Motor neuron (in vitro differentiated cells): ENCODE data around the gene CFAP97D1. TPM values are rescaled to one million over a fixed set of nuclear protein-coding genes. Genes with fewer than 3 reads are reported as not detected.

Experiments used
- ATAC-seq, 8 experiments: fragments of 200-7000 bp; cut with Tn5 transposase; replicated peaks in 6 of 8; 2 replicates each; pipeline ENCODE4 v1.8.0; 2021; ENCODE audit warnings: mild to moderate bottlenecking in 8 of 8, moderate library complexity in 8 of 8
- H3K27ac ChIP-seq, 2 donors: fragments of 250-450 bp; sonication (Bioruptor Pico); 2 replicates each; pipeline ENCODE4 v1.9.0; 2021; ENCODE audit warnings: antibody characterized with exemption in 2 of 2, mild to moderate bottlenecking in 2 of 2, moderate library complexity in 1 of 2
- H3K4me1 ChIP-seq, 2 donors: fragments of 250-450 bp; sonication (Bioruptor Pico); replicated peaks in 1 of 2; 2 replicates each; pipeline ENCODE4 v1.6.1; 2021; ENCODE audit warnings: antibody characterized with exemption in 2 of 2, mild to moderate bottlenecking in 2 of 2, moderate library complexity in 1 of 2
- H3K4me3 ChIP-seq, 5 donors: fragments of 250-450 bp; sonication (Bioruptor Pico); 2 replicates each; pipeline ENCODE4 v1.9.0; 2021; ENCODE audit warnings: antibody characterized with exemption in 5 of 5, mild to moderate bottlenecking in 5 of 5, moderate library complexity in 4 of 5
- WGBS, 10 experiments: fragments of 450-650 bp; shearing (Covaris generic); methylation state at CpG; one replicate each; pipeline ENCODE4 v1.0.0; 2022; 5-methylcytosine and 5-hydroxymethylcytosine counted together
- in situ Hi-C, 9 experiments: fragments of 400-800 bp; cut with MboI; loops; one replicate each; pipeline ENCODE4 v1.15.0; 2021; ENCODE audit warnings: low sequenced_read_pairs in 9 of 9, low pct_unique_long_range_greater_than_20kb in 2 of 9; ENCODE audit not compliant: unreplicated experiment in 9 of 9
- total RNA-seq, 8 experiments: library from RNA; unstranded; fragments of 300-600 nt; gene quantifications; 2 replicates each; pipeline versions ENCODE4 v1.2.3 to v1.2.4, GENCODE V29; 2022

The CFAP97D1 gene
- total RNA-seq, 8 experiments from 2014 or later: 0.05 to 0.43 (median 0.14) TPM; not detected in 1

DNA sequence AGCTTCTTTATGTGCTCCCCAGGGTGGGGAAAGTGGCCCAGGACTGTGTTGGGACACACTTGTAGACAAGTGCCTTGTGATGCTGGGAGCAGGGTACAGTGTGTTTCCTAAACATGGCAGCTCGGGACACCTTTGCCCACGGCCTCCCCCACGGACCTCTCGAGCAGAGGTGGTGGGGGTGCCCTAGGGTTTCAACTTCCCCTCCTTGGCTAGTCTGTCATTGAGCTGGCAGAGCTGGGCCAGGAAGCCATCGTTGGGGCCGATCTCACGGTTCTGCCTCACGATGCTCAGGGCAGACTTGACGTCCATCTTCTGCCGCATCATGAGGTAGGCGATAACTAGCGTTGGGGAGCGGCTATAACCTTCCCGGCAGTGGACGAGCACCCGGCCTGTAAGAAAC is 10.8 kb upstream of the CFAP97D1 start:
- H3K4me3 ChIP-seq: no peak overlapping the region
- no peak overlapping the region for H3K27ac ChIP-seq
- peak in 4 of 8 experiments; percentile 11 to 21 (median 16) for ATAC-seq
- 80 to 100% (median 91%) methylated on average over 2 to 5 of the region's 16 CpGs; no CpG with 5 or more reads in 6 of the 10 experiments for WGBS, 10 experiments
- in situ Hi-C loops: loop anchor here in 4 of 9 experiments (10.0 kb wide), 3 partner anchors 75 to 195 kb away; no protein-coding TSS in a partner anchor
- H3K4me1 ChIP-seq: no peaks in the 10 kb centered on the region

DNA sequence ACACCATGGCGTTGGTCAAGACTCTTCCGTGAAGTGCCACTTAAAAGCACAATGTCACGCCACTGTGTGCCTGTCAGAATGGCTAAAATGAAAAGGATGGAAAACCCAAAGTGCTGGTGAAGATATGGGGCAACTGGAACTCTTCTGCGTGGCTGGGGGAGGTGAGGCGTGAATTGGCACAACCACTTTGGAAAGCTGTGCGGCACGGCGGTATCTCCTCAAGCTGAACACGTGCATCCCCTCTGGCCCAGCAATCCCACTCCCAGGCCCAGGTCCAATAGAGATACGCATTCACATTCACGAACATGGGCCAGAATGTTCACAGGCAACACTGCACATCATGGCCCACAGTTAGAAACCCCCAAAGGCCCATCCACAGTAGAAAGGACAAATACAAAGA is 10.4 kb upstream of the CFAP97D1 start:
- no peak overlapping the region for H3K27ac ChIP-seq
- no peak overlapping the region for H3K4me3 ChIP-seq
- WGBS, 10 experiments: 90 to 100% (median 92%) methylated on average over 1 to 2 of the region's 11 CpGs; no CpG with 5 or more reads in 7 of the 10 experiments
- H3K4me1 ChIP-seq: no peaks in the 10 kb centered on the region
- in situ Hi-C loops: loop anchor here in 4 of 9 experiments (10.0 kb wide), 3 partner anchors 75 to 195 kb away; no protein-coding TSS in a partner anchor
- no peak for ATAC-seq

DNA sequence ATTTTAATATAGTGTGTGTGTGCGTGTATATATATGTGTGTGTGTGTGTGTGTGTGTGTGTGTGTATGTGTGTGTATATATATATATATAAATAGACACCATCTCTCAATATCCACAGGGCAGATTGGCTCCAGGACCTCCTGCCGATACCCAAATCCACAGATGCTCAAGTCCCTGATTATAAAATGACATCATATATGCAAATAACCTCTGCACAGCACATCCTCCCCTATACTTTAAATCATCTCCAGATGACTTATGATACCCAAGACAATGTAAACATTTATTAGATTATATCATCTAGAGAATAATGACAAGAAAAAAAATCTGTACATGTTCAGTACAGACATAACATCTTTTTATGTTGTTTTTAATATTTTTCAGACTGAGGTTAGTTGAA is 9.3 kb upstream of the CFAP97D1 start:
- in situ Hi-C loops: no loop called here
- H3K4me1 ChIP-seq: no peaks in the 10 kb centered on the region
- ATAC-seq: peak in 1 of 8 experiments; percentile 14
- WGBS, 10 experiments: 80 to 100% (median 94%) methylated on average over 1 of the region's 2 CpGs; no CpG with 5 or more reads in 6 of the 10 experiments
- H3K4me3 ChIP-seq: no peak overlapping the region
- H3K27ac ChIP-seq: no peak overlapping the region

DNA sequence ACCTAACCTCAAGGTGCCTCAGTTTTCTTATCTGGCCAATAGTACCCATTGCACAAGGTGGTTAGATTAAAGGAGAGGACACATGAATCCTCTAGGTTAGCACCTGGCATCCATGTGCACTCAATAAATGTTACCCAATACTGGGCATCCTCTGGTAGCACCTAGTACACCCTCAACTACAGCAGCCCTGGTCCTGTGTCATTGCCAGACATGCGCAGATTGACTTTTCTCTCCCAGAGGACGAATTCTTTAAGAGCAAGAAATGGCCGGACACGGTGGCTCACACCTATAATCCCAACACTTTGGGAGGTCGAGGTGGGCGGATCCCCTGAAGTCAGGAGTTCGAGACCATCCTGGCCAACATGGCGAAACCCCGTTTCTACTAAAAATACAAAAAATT is 8.8 kb upstream of the CFAP97D1 start:
- no peak overlapping the region for H3K27ac ChIP-seq
- H3K4me1 ChIP-seq: no peaks in the 10 kb centered on the region
- H3K4me3 ChIP-seq: no peak overlapping the region
- ATAC-seq: no peak
- in situ Hi-C loops: no loop called here
- WGBS, 10 experiments: 20 to 100% (median 92%) methylated on average over 1 to 9 of the region's 9 CpGs; no CpG with 5 or more reads in 3 of the 10 experiments

DNA sequence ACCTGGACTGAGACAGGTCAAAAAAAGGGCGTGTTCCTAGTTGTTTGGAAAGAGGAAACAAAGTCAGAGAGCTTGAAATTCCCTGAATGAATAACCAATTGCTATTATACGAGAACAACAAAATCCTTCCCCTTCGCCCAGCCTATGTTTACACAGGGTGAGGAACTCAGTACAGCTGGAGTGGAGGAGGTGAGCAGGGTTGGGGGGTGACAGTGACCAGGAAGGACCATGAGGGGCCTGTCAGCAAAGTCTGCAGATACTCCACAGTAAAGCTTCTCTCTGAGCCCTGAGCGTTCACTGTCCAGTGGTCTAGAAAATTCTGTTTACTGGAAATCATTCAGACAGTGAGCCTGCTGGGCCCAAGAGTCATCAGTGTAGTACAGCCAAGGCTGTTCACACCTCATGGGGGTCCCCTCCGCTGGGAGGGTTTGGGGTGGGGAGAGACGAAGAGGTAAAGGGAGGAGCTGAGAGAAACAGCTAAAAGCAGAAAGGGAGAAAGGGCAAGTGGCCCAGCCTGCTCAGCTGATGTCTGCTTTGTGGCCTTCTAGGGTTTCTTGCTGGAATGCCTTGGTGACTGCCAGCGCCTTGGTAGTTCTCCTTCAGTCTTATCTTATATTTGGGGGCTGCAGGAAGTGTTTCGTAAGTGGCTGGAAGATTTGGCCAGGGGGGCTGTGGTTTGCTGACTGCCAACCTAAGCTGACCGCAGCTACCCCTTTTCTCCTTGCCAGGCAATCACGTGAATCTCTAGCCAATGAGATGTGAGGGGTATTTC is 7.2 kb upstream of the CFAP97D1 start:
- in situ Hi-C loops: no loop called here
- WGBS, 10 experiments: 77 to 100% (median 90%) methylated on average over 1 to 5 of the region's 10 CpGs; no CpG with 5 or more reads in 1 of the 10 experiments
- no peak overlapping the region for H3K27ac ChIP-seq
- H3K4me1 ChIP-seq: peaks cover 3 to 5% of the 10 kb centered on the region in 2 donors
- ATAC-seq: no peak
- H3K4me3 ChIP-seq: no peak overlapping the region

DNA sequence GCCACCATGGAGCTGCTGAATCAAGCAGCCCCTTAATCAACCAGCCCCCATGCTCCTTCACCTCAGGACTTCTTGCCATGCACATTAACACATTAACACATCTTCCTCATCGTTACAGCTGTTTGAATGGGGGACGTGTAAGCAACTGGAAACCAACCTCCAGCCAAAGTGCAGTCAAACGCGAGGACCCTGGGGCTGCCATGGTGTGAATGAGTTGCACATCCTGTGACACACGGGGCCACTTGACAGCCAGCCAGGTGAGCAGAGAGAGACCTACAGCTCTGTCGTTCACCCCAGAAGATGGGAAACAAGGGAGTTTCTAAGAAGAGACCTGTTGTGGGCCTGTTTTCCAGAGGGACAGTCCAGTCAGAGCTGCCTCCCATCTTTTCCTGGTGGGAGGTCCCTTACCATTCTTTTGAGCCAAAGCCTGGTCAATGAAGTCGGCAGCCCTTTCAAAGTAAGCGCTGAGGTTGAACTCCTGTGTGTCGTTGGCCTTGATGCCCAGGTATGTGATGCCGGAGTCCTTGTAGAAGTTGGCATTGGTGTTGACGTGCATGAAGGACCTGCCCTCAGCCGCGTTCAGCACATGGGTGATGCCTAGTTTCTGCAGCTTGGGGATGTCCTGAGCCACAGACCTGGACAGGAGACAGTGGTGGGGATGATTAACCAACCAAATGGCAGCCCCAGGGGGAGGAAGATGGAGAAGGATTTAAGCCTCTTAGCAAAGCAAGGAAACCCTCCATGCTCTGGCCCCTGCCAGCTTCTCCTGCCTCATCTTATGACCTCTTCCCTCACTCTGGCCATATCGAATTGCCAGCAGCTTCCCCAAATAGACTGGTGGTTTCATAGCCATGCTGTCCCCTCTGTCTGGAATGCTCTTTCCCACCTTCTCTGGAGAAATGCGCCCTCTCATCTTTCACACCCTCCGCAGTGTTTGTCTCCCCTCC is 5.7 kb upstream of the CFAP97D1 start:
- Histone ChIP-seq H3K4me3 (no peak overlapping the region), H3K27ac (no peak overlapping the region), H3K4me1 (peaks cover 3 to 6% of the 10 kb centered on the region in 2 donors)
- no peak for ATAC-seq
- in situ Hi-C loops: no loop called here
- 90 to 100% (median 100%) methylated on average over 2 to 11 of the region's 16 CpGs; no CpG with 5 or more reads in 3 of the 10 experiments for WGBS, 10 experiments

- Histone ChIP-seq H3K27ac (peak within 1 kb of the TSS; percentile 93 to 95), H3K4me3 (peak within 1 kb of the TSS; percentile 68 to 85 (median 76)), H3K4me1 (peaks cover 3 to 9% of the 10 kb centered on the region in 2 donors)
- in situ Hi-C loops: no loop called here
- WGBS, 10 experiments: 0% methylated on average over 4 of the region's 100 CpGs; no CpG with 5 or more reads in 9 of the 10 experiments
- ATAC-seq: peak; percentile 81 to 89 (median 86)
Observed at GRCh38 chr17:43778337-43779144, 1.7 kb upstream of the CFAP97D1 start, which contains the start of gene DUSP3. DUSP3 (minus strand) TSS chr17:43778977; CDS start chr17:43778924, 53 bp downstream.

- in situ Hi-C loops: no loop called here
- H3K27ac ChIP-seq: peak overlapping the region; percentile 93 to 95
- H3K4me1 ChIP-seq: peaks cover 6 to 17% of the 10 kb centered on the region in 2 donors
- 0 to 60% (median 16%) methylated on average over 1 to 12 of the region's 26 CpGs; no CpG with 5 or more reads in 3 of the 10 experiments for WGBS, 10 experiments
- peak overlapping the region; percentile 68 to 85 (median 76) for H3K4me3 ChIP-seq
- ATAC-seq: peak; percentile 1 to 62 (median 48)
Observed at GRCh38 chr17:43779145-43780125, 800 bp upstream of the CFAP97D1 start.

DNA sequence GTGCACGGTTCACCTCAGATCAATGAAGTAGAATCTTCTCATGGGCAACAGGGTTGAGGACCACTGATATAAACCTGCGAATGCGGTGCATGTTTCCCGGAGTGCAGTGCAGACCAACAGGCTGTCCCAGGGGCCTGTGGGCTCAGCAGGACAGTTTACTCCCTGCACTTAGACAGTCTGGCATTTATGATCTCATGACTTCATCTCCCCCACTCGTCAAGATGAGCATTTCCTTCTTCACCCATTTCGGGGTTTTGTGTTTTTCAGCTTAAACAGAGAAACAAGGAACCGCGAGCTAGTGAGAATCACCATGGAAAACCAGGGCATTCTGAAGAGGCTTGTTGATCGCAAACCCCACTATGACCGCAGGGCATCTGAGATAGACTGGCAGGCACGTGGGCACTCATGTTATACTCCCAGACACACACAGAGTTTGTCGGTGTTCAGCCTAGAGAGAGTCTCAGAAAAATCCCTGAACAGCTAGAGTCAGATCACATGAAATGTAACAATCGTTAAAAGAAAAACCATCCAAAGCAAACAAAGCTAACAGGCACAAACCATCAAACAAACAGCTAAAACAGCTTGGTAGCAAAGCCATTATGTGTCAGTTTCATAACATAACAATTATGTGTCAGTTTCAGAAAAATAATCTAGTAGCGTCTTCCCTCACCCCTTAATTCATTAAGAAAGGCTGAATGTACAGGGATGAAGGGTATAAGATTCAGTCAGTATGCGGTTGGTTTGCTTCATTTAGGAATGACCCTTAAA is 2.9 kb downstream of the CFAP97D1 start:
- Histone ChIP-seq H3K27ac (no peak overlapping the region), H3K4me1 (peaks cover 7 to 19% of the 10 kb centered on the region in 2 donors), H3K4me3 (no peak overlapping the region)
- no peak for ATAC-seq
- in situ Hi-C loops: no loop called here
- WGBS, 10 experiments: 78 to 100% (median 88%) methylated on average over 2 to 11 of the region's 15 CpGs; no CpG with 5 or more reads in 1 of the 10 experiments

- WGBS, 10 experiments: 0 to 73% (median 62%) methylated on average over 1 to 2 of the region's 2 CpGs
- no peak overlapping the region for H3K27ac ChIP-seq
- H3K4me1 ChIP-seq: peaks cover 7 to 19% of the 10 kb centered on the region in 2 donors
- H3K4me3 ChIP-seq: no peak overlapping the region
- in situ Hi-C loops: no loop called here
- peak in 1 of 8 experiments; percentile 12 for ATAC-seq
Observed at GRCh38 chr17:43784068-43784467, 3.8 kb downstream of the CFAP97D1 start.
